Activated T-helper 17 cell treated with anti-CD3 and anti-CD28 coated beads, Interleukin-2, amount 50 U/mL, for 72 hours (primary cell): ENCODE measurements around the gene KLHL14. TPM values are rescaled to one million over a fixed set of nuclear protein-coding genes. Genes with fewer than 3 reads are reported as not detected.
"Not testable (repeated sequence)": the region's sequence is repeated elsewhere in the genome, so short reads cannot be mapped to it uniquely, and the experiment has no call there.

Experiments
- ATAC-seq: fragments of 150-1000 bp; cut with Tn5 transposase; replicated peaks from 2 replicates; pipeline ENCODE4 v1.10.0; 2021; ENCODE audit warnings: mild to moderate bottlenecking, moderate library complexity
- H3K27ac Mint-ChIP-seq: one replicate; pipeline ENCODE4 v1.8.0; 2022; ENCODE audit warnings: mixed read lengths
- H3K27me3 Mint-ChIP-seq: one replicate; pipeline ENCODE4 v1.8.0; 2022; ENCODE audit warnings: mixed read lengths
- H3K36me3 Mint-ChIP-seq: one replicate; pipeline ENCODE4 v1.8.0; 2022; ENCODE audit warnings: low read depth, mild to moderate bottlenecking, mixed read lengths
- H3K4me1 Mint-ChIP-seq: one replicate; pipeline ENCODE4 v1.8.0; 2022; ENCODE audit warnings: mixed read lengths
- H3K4me3 Mint-ChIP-seq: one replicate; pipeline ENCODE4 v1.8.0; 2022; ENCODE audit warnings: mild to moderate bottlenecking, mixed read lengths
- H3K9me3 Mint-ChIP-seq: one replicate; pipeline ENCODE4 v1.8.0; 2022; ENCODE audit warnings: mixed read lengths
- total RNA-seq, 2 donors: library from RNA; stranded (reverse); gene quantifications; one replicate each; pipeline ENCODE4 v1.2.3, GENCODE V29; 2022

Gene KLHL14, protein sequence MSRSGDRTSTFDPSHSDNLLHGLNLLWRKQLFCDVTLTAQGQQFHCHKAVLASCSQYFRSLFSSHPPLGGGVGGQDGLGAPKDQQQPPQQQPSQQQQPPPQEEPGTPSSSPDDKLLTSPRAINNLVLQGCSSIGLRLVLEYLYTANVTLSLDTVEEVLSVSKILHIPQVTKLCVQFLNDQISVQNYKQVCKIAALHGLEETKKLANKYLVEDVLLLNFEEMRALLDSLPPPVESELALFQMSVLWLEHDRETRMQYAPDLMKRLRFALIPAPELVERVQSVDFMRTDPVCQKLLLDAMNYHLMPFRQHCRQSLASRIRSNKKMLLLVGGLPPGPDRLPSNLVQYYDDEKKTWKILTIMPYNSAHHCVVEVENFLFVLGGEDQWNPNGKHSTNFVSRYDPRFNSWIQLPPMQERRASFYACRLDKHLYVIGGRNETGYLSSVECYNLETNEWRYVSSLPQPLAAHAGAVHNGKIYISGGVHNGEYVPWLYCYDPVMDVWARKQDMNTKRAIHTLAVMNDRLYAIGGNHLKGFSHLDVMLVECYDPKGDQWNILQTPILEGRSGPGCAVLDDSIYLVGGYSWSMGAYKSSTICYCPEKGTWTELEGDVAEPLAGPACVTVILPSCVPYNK
- total RNA-seq = not detected

DNA sequence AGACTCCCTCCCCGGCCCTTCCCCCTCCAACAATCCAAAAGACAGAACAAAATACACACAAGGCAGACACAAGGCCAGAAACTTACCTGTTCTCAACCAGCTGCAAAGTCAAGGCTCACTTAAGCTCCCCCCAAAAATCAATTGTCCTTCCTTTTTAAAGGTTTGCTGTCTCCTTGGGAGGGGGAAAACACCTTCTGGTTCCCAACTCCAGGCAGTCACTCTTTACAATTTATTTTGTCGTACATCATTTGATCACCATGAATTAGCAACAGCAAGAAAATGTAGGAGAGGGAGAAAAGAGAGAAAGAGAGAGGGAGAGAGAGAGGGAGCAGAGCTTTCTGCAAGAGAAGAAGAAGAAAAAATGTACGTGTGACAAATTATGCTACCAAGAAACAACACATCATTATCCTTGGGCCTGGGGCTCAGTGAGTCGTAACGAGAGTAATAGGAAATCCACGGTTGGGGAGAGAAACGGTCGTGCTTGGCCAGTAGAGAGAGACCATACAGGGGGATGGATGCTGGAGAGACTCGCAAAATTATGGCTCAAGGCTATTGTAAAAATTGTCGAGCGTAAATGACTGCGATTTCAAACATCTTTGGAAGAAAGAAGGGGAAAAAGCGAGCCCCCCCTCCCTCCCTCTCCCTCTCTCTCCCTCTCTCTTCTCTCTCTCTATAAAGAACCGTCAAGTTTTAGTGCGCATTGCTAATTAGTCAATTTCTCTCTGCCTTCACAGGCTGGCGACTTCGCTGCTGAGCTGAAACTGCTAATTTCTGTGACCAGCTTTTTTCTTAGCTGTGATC is at the start of gene KLHL14:
TSS of gene KLHL14 (minus strand) at position 443 of the 801 bp plus-strand sequence. CDS start 2,432 bp downstream, outside the sequence.
- Mint-ChIP-seq H3K27me3 (peaks cover 42% of the 10 kb centered on the region), H3K4me1 (peaks cover 5% of the 10 kb centered on the region), H3K27ac (no peak within 1 kb of the TSS), H3K9me3 (no peaks in the 10 kb centered on the region), H3K4me3 (peak within 1 kb of the TSS; percentile 27), H3K36me3 (no peaks in the 10 kb centered on the region)
- ATAC-seq = no peak

DNA sequence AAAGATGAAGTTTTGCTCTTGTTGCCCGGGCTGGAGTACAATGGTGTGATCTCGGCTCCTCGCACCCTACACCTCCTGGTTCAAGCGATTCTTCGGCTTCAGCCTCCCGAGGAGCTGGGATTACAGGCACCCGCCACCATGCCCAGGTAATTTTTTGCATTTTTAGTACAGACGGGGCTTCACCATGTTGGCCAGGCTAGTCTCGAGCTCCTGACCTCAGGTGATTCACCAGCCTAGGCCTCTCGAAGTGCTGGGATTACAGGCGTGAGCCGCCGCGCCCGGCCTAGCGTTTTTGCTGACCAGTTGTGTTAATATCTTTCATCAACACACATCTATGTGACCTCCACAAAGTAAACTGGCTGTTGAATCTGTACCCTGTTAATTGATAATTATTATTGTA is 49.4 kb upstream of the KLHL14 start:
- no peaks in the 10 kb centered on the region for H3K36me3 Mint-ChIP-seq
- no peaks in the 10 kb centered on the region for H3K9me3 Mint-ChIP-seq
- H3K27ac Mint-ChIP-seq = no peak overlapping the region
- no peaks in the 10 kb centered on the region for H3K4me1 Mint-ChIP-seq
- H3K27me3 Mint-ChIP-seq = peaks cover 3% of the 10 kb centered on the region
- ATAC-seq = no peak
- no peak overlapping the region for H3K4me3 Mint-ChIP-seq

DNA sequence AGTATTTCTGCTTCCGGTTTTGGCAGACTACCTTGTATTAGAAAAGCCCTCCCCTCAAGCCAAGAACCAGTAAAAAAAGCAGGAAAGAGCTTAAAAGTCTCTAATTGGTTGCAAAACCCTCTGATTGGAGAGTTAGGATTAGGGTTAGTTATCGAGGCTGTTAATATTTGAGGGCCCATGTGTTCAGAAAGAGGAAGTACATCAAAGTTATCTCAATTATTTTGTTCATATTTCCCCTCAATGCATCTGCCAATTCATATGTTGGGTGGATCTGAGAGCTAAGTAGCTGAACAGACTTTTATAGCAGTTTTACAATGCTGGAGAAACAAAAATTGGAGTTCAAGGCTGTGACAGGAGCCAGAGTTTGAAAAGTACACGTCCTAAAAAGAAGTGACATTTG is 43.1 kb upstream of the KLHL14 start:
- Mint-ChIP-seq H3K4me3 (no peak overlapping the region), H3K9me3 (no peaks in the 10 kb centered on the region), H3K4me1 (no peaks in the 10 kb centered on the region), H3K27me3 (peaks cover 13% of the 10 kb centered on the region), H3K27ac (no peak overlapping the region), H3K36me3 (no peaks in the 10 kb centered on the region)
- no peak for ATAC-seq

DNA sequence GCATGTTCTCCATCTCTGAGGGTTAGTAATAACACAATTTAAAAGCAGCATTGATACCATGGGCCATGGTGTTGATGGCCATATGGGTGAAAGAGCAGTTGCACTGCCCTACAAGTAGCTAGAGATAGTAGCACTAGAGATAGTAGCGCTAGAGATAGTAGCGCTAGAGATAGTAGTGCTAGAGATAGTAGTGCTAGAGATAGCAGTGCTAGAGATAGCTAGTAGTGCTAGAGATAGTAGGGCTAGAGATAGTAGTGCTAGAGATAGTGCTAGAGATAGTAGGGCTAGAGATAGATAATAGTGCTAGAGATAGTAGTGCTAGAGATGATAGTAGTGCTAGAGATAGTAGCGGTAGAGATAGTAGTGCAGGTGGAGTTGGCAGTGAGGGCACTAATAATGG is 39.5 kb upstream of the KLHL14 start:
- H3K27ac Mint-ChIP-seq = no peak overlapping the region
- ATAC-seq = no peak
- no peaks in the 10 kb centered on the region for H3K36me3 Mint-ChIP-seq
- H3K4me1 Mint-ChIP-seq = no peaks in the 10 kb centered on the region
- H3K4me3 Mint-ChIP-seq = no peak overlapping the region
- peaks cover 10% of the 10 kb centered on the region for H3K27me3 Mint-ChIP-seq
- H3K9me3 Mint-ChIP-seq = no peaks in the 10 kb centered on the region

DNA sequence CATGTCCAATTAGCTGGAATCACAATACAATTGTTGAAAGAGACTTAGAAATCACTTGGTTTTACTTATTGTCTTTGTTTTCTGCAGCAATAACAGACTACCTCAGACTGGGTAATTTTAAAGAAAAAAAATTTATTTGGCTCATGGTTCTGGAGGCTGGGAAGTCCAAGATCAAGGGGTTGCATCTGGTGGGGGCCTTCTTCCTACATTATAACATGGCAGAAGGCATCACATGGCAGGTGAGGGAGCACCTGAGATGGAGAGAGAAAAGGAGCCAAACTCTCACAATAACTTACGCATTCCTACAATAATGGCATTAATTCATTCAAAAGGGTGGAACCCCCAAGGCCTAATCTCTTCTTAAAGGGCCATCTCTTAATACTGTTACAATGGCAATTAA is 37.5 kb upstream of the KLHL14 start:
- H3K27ac Mint-ChIP-seq = no peak overlapping the region

DNA sequence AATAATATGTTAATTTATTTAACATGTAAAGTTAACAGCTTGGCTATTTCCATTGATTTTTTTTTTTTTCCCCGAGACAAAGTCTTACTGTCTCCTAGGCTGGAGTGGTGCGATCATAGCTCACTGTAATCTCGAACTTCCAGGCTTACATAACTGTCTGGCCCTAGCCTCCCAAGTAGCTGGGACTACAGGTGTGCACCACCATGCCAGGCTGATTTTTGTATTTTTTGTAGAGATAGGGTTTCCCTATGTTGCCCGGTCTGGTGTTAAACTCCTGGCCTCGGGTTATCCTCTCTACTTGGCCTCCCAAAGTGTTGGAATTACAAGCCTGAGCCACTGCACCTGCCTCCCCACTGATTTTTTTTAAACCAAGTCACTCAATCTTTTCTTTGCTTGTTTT is 32.5 kb upstream of the KLHL14 start:
- H3K27ac Mint-ChIP-seq = no peak overlapping the region
- ATAC-seq = no peak
- H3K36me3 Mint-ChIP-seq = no peaks in the 10 kb centered on the region
- peaks cover 4% of the 10 kb centered on the region for H3K27me3 Mint-ChIP-seq
- H3K4me3 Mint-ChIP-seq = no peak overlapping the region
- peaks cover under 1% of the 10 kb centered on the region for H3K9me3 Mint-ChIP-seq
- H3K4me1 Mint-ChIP-seq = no peaks in the 10 kb centered on the region

More for the DNA sequence above, 37.5 kb upstream of the KLHL14 start:
- Mint-ChIP-seq H3K27me3 (peaks cover 10% of the 10 kb centered on the region), H3K4me1 (no peaks in the 10 kb centered on the region), H3K9me3 (no peaks in the 10 kb centered on the region), H3K4me3 (no peak overlapping the region), H3K36me3 (no peaks in the 10 kb centered on the region)
- ATAC-seq = no peak

DNA sequence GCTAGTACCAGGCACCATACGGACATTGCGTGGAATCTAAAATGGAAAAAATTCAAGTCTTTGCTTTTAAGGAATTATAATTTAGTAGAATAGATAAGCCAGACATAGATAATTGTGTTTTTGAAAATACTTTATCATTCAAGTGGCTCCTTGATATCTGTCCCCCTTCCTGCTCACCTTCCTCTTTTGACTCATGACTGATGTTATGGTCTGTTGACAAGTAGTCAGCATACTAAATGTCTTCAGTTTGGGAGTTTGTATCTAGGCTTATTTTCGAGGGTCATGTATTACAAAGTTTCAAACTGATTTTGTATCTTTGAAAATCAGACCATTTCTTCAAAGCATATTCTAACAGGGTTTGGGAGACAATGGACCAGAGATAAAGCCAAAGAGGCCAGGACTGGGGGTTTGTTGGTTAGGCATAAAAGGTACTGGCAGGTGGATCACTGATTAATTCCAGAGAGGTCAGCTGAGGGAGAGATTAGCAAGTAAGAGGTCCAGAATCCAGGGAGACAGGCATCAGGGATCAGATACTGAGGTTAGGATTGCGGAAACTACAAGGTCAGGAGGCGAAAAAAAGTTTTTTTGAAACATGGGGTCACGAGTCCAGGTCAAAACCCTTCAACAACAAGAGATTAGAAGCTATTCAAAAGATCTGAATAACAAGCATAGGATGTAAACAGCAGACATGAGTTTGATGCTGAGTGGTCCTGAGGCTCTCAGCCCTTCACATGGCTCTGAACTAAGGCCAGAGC is 31.5 kb upstream of the KLHL14 start:
- Mint-ChIP-seq H3K9me3 (peaks cover 3% of the 10 kb centered on the region), H3K27me3 (peaks cover 4% of the 10 kb centered on the region), H3K4me1 (no peaks in the 10 kb centered on the region), H3K4me3 (no peak overlapping the region), H3K36me3 (no peaks in the 10 kb centered on the region), H3K27ac (no peak overlapping the region)
- ATAC-seq = no peak

DNA sequence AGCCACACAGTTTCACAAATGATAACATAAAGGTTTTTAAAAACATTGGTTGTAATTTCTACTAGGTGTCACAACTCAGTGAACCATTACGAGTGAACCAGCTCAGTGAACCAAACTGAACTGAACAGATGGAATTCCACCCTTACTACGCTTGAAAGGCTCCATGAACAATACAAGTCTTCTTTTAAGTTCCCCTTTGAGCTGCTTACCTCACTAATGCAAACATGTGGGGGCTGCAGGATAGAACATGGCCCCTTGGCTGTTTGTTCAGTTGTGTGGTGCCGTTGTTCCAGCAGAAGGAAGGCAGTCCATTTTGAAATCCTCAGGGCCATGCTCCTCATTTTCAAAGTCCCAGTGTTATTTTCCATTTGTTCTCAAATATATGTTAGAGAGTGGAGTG is 30.7 kb upstream of the KLHL14 start:
- Mint-ChIP-seq H3K9me3 (peaks cover 3% of the 10 kb centered on the region), H3K27ac (no peak overlapping the region), H3K4me1 (no peaks in the 10 kb centered on the region), H3K36me3 (no peaks in the 10 kb centered on the region), H3K4me3 (no peak overlapping the region), H3K27me3 (peaks cover 4% of the 10 kb centered on the region)
- ATAC-seq = no peak

DNA sequence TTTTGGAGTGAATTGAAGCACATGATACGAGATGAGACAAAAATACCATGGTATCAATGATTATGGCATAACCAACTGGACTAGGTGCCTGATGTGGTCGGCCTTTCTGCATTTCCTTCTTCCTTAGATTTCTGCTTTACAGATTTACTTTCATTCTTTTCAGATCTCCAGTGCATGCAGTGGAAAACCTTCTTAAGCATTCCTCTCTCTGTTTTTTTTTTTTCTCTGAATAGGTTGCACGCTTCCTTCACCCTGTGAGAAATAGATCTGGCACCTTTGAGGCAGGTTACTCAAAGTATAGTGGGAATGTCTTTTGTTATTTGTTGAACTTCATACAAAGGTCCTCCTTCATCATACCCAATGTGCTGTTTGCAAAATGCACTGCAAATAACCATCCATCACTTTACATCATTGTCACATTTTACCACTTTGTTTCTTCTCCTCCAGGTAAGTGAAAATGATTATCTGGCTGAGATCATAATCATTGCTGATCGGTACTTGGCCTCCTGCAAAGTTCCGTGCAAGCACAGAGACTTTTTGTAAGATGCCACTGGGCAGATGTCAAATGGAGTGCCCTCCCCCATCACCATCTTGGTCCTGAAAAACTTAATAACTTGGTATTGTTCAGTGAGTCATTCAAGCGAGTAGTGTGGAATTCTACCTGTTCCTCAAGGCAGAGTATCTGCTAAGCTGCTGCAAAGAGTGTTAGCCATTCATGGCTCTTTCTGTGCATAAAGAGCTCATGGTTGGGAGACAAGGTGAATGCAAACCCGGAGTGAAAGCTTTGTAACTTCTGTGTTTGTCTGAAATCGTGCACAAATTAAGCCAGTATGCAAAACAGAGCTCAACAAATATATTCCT is 30.0 kb upstream of the KLHL14 start:
- no peak overlapping the region for H3K27ac Mint-ChIP-seq
- H3K36me3 Mint-ChIP-seq = no peaks in the 10 kb centered on the region
- H3K27me3 Mint-ChIP-seq = peaks cover 4% of the 10 kb centered on the region
- no peak overlapping the region for H3K4me3 Mint-ChIP-seq
- no peak for ATAC-seq
- H3K4me1 Mint-ChIP-seq = no peaks in the 10 kb centered on the region
- H3K9me3 Mint-ChIP-seq = peaks cover 3% of the 10 kb centered on the region

DNA sequence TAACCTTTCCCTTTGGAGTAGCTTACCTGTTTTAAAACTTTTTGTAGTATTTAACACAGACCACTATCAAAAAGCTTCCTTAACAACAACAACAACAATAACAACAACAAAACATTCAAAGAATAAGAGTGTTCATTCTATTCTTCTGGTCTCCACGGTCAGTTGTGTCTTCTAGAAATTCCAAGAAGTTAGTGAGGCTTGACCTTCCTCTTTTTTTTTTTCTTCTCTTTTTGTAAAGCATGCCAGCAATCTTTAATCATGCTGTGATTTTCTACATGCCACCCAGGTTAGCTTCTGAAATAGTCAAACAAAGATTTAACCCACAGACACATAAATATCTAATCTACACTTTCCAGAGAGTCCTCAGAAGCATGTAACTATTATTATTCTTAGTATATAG is 28.4 kb upstream of the KLHL14 start:
- no peaks in the 10 kb centered on the region for H3K4me1 Mint-ChIP-seq
- no peak overlapping the region for H3K4me3 Mint-ChIP-seq
- peaks cover 7% of the 10 kb centered on the region for H3K9me3 Mint-ChIP-seq
- ATAC-seq = no peak
- H3K27ac Mint-ChIP-seq = no peak overlapping the region
- H3K27me3 Mint-ChIP-seq = peaks cover 6% of the 10 kb centered on the region
- no peaks in the 10 kb centered on the region for H3K36me3 Mint-ChIP-seq

DNA sequence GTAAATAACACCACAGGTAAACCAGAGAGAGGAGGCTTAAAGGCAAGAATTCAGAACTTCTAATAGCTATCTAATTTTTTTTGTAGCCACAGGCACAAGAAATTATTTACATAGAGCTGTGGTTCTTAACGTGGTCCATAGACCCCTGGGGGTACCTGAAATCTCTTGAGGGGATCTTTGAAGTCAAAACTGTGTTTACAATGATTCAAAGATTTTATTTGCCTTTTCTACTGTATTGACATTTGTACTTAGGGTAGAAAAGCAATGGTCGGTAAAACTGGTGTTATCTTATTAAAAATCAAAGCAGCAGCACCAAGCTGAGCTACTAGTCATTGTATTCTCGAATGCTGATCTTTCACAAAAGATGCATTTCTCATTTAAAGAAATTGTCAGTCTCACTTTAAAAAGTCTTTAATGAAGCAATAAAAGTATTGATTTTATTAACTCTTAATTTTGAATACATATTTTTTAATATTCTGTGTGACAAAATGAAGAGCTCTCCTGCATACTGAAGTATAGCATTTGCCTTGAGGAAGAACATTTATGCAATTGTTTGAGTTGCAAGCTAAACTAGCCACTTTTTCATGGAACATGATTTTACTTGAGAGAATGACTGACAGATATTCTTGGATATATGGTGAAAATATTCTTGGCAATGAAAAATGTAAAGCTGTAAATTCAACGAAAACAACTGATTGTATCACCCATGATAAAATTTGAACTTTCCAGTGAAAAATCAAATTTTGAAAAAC is 25.6 kb upstream of the KLHL14 start:
- Mint-ChIP-seq H3K4me1 (no peaks in the 10 kb centered on the region), H3K36me3 (no peaks in the 10 kb centered on the region), H3K9me3 (peaks cover 7% of the 10 kb centered on the region), H3K27ac (no peak overlapping the region), H3K27me3 (peaks cover 3% of the 10 kb centered on the region), H3K4me3 (no peak overlapping the region)
- no peak for ATAC-seq

DNA sequence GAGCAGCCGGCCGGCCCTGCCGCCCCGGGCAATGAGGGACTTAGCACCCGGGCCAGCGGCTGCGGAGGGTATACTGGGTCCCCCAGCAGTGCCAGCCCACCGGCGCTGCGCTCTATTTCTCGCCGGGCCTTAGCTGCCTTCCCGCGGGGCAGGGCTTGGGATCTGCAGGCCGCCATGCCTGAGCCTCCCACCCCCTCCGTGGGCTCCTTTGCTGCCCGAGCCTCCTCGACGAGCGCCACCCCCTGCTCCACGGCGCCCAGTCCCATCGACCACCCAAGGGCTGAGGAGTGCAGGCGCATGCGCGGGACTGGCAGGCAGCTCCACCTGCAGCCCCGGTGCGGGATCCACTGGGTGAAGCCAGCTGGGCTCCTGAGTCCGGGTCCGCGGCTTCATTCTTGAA is 21.8 kb upstream of the KLHL14 start:
- not testable (repeated sequence) for ATAC-seq

DNA sequence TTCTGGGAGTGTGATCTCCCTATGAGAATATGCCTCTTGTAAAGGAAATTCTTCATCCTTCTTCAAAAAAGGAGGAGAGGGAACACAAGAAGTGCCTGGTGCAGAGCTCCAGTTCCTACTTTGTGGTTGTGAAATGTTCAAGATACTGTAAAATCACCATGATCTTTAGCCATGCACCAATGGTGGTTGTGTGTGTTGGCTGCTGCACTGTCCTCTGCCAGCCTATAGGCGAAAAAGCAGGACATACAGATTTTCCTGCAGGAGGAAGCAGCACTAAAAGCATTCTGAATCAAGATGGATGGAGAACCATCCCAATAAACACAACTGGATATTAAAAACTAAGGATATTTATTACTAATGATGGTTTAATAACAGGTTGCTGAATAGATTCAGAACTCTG is 6.2 kb upstream of the KLHL14 start:
- no peak overlapping the region for H3K4me3 Mint-ChIP-seq
- no peak overlapping the region for H3K27ac Mint-ChIP-seq
- no peaks in the 10 kb centered on the region for H3K4me1 Mint-ChIP-seq
- H3K27me3 Mint-ChIP-seq = peaks cover 11% of the 10 kb centered on the region
- no peaks in the 10 kb centered on the region for H3K36me3 Mint-ChIP-seq
- H3K9me3 Mint-ChIP-seq = no peaks in the 10 kb centered on the region
- no peak for ATAC-seq

More for the DNA sequence above, 21.8 kb upstream of the KLHL14 start:
- not testable (repeated sequence) for H3K4me1 Mint-ChIP-seq, H3K27me3 Mint-ChIP-seq, H3K4me3 Mint-ChIP-seq, H3K9me3 Mint-ChIP-seq, H3K27ac Mint-ChIP-seq, H3K36me3 Mint-ChIP-seq
